GM18519 (cell line): Measurements from ENCODE around the gene OVOL3.

ENCODE experiments used
- ATAC-seq: cut with Tn5 transposase; IDR thresholded peaks from one replicate; pipeline ENCODE4 v1.9.1; 2021; ENCODE audit warnings: mild to moderate bottlenecking, moderate library complexity; ENCODE audit not compliant: unreplicated experiment, low FRiP score

The OVOL3 gene

GRCh38 chr19:36099166-36099785 lies 11.7 kb upstream of the OVOL3 start:
- ATAC-seq = no peak

GRCh38 chr19:36100476-36100875 lies 10.5 kb upstream of the OVOL3 start:
- ATAC-seq = no peak

- no peak for ATAC-seq
These were observed 9.2 kb upstream of the OVOL3 start for GRCh38 chr19:36101550-36102327.

- no peak for ATAC-seq
These were observed 7.8 kb upstream of the OVOL3 start for GRCh38 chr19:36103040-36103626.

- no peak for ATAC-seq
These were observed 6.9 kb upstream of the OVOL3 start for GRCh38 chr19:36103842-36104552.

- no peak for ATAC-seq
These were observed 4.5 kb upstream of the OVOL3 start for GRCh38 chr19:36106441-36106840.

- ATAC-seq = no peak
These were observed 4.0 kb upstream of the OVOL3 start for GRCh38 chr19:36106991-36107390.

- no peak for ATAC-seq
These were observed 2.3 kb upstream of the OVOL3 start for GRCh38 chr19:36108684-36109083.

GRCh38 chr19:36111200-36111539 lies 227 bp downstream of the OVOL3 start:
- no peak for ATAC-seq

- no peak for ATAC-seq
These were observed 1.7 kb downstream of the OVOL3 start for GRCh38 chr19:36112678-36113077.

GRCh38 chr19:36113425-36113824 lies 2.5 kb downstream of the OVOL3 start:
- ATAC-seq = no peak

GRCh38 chr19:36113894-36114720 lies 3.2 kb downstream of the OVOL3 start:
- no peak for ATAC-seq

- peak; percentile 71 for ATAC-seq
These were observed 3.9 kb downstream of the OVOL3 start, which contains the start of gene POLR2I for GRCh38 chr19:36114721-36115452. TSS of gene POLR2I (minus strand) at chr19:36114875. CDS start at chr19:36114856, 19 bp downstream.

GRCh38 chr19:36115453-36116343 lies 4.8 kb downstream of the OVOL3 start, which contains the start of gene TBCB:
TSS of gene TBCB (plus strand) at chr19:36115468. CDS start at chr19:36115561, 93 bp downstream.
- no peak for ATAC-seq

- no peak for ATAC-seq
These were observed 5.3 kb downstream of the OVOL3 start for GRCh38 chr19:36116344-36116637.

- ATAC-seq = no peak
These were observed 9.4 kb downstream of the OVOL3 start for GRCh38 chr19:36120092-36120983.

GRCh38 chr19:36120984-36121358 lies 10.0 kb downstream of the OVOL3 start:
- no peak for ATAC-seq
